H9 (cell line): ENCODE data around the gene DDX24. TPM values are rescaled to one million over a fixed set of nuclear protein-coding genes. Genes with fewer than 3 reads are reported as not detected.

Experiments
- DNase-seq: peaks from one replicate; pipeline ENCODE4 v3.0.0-alpha.2; 2017
- H2AFZ ChIP-seq: one replicate; pipeline ENCODE4 v1.6.1; 2013; ENCODE audit warnings: mild to moderate bottlenecking, low read length, control low read depth, moderate library complexity
- H2AK5ac ChIP-seq: 2 replicates; pipeline ENCODE4 v1.6.1; 2013; ENCODE audit warnings: low read length, control low read depth, mixed read lengths; ENCODE audit not compliant: insufficient read length
- H2BK120ac ChIP-seq: one replicate; pipeline ENCODE4 v1.6.1; 2013; ENCODE audit warnings: low read depth, mild to moderate bottlenecking, low read length, control low read depth, inconsistent platforms; ENCODE audit not compliant: poor library complexity, severe bottlenecking
- H2BK12ac ChIP-seq: 2 replicates; pipeline ENCODE4 v1.6.1; 2013; ENCODE audit warnings: low read length, control low read depth, mixed read lengths, low read depth; ENCODE audit not compliant: insufficient read length
- H2BK15ac ChIP-seq: 2 replicates; pipeline ENCODE4 v1.6.1; 2013; ENCODE audit warnings: low read depth, low read length, control low read depth
- H2BK20ac ChIP-seq: one replicate; pipeline ENCODE4 v1.6.1; 2013; ENCODE audit warnings: low read depth, mild to moderate bottlenecking, low read length, control low read depth, inconsistent platforms; ENCODE audit not compliant: poor library complexity, severe bottlenecking
- H2BK5ac ChIP-seq: 2 replicates; pipeline ENCODE4 v1.6.1; 2013; ENCODE audit warnings: low read length, control low read depth, mixed read lengths; ENCODE audit not compliant: insufficient read length
- H3K14ac ChIP-seq: 2 replicates; pipeline ENCODE4 v1.6.1; 2013; ENCODE audit warnings: low read length, control low read depth; ENCODE audit not compliant: insufficient read depth
- H3K18ac ChIP-seq: 2 replicates; pipeline ENCODE4 v1.6.1; 2013; ENCODE audit warnings: low read depth, mild to moderate bottlenecking, mixed read lengths, low read length, control low read depth; ENCODE audit not compliant: insufficient read length
- H3K23ac ChIP-seq: 2 replicates; pipeline ENCODE4 v1.6.1; 2013; ENCODE audit warnings: low read length, control low read depth, mixed read lengths, low read depth; ENCODE audit not compliant: insufficient read length
- H3K23me2 ChIP-seq: 2 replicates; pipeline ENCODE4 v1.6.1; 2013; ENCODE audit warnings: low read depth, mild to moderate bottlenecking, mixed read lengths, low read length, control low read depth; ENCODE audit not compliant: insufficient read length, poor library complexity, severe bottlenecking
- H3K27ac ChIP-seq: 2 replicates; pipeline ENCODE4 v1.5.1; 2013; ENCODE audit warnings: low read length, control low read depth, mixed read lengths, low read depth; ENCODE audit not compliant: insufficient read length
- H3K27me3 ChIP-seq: 2 replicates; pipeline ENCODE4 v1.6.1; 2013; ENCODE audit warnings: low read length, control low read depth, inconsistent platforms; ENCODE audit not compliant: insufficient read depth
- H3K4ac ChIP-seq: 2 replicates; pipeline ENCODE4 v1.6.1; 2013; ENCODE audit warnings: low read depth, mild to moderate bottlenecking, control low read depth, inconsistent platforms, low read length, moderate library complexity
- H3K4me1 ChIP-seq: 2 replicates; pipeline ENCODE4 v1.6.1; 2013; ENCODE audit warnings: low read length, control low read depth, inconsistent platforms; ENCODE audit not compliant: insufficient read depth
- H3K4me2 ChIP-seq: 2 replicates; pipeline ENCODE4 v1.6.1; 2013; ENCODE audit warnings: low read length, control low read depth, mixed read lengths; ENCODE audit not compliant: insufficient read length, insufficient read depth
- H3K56ac ChIP-seq: 2 replicates; pipeline ENCODE4 v1.6.1; 2013; ENCODE audit warnings: low read depth, mild to moderate bottlenecking, mixed read lengths, low read length, control low read depth; ENCODE audit not compliant: insufficient read length
- H3K79me1 ChIP-seq: 2 replicates; pipeline ENCODE4 v1.6.1; 2013; ENCODE audit warnings: low read depth, mild to moderate bottlenecking, moderate library complexity, low read length, control low read depth, inconsistent platforms; ENCODE audit not compliant: insufficient read depth, poor library complexity, severe bottlenecking
- H3K79me2 ChIP-seq: 2 replicates; pipeline ENCODE4 v1.6.1; 2013; ENCODE audit warnings: low read length, control low read depth, inconsistent platforms; ENCODE audit not compliant: insufficient read depth
- H3K9ac ChIP-seq: 2 replicates; pipeline ENCODE4 v1.6.1; 2013; ENCODE audit warnings: low read length, control low read depth, mixed read lengths; ENCODE audit not compliant: insufficient read length; ENCODE audit errors: extremely low read depth
- H3K9me3 ChIP-seq: one replicate; pipeline ENCODE4 v1.6.1; 2013; ENCODE audit warnings: low read depth, low read length, inconsistent platforms; ENCODE audit not compliant: control insufficient read depth
- H3T11ph ChIP-seq: one replicate; pipeline ENCODE4 v1.6.1; 2013; ENCODE audit warnings: mild to moderate bottlenecking, low read length, control low read depth, inconsistent platforms
- H4K20me1 ChIP-seq: one replicate; pipeline ENCODE4 v1.6.1; 2013; ENCODE audit not compliant: control insufficient read depth, insufficient read length, insufficient read depth
- H4K5ac ChIP-seq: 2 replicates; pipeline ENCODE4 v1.6.1; 2013; ENCODE audit warnings: low read depth, mild to moderate bottlenecking, mixed read lengths, low read length, control low read depth; ENCODE audit not compliant: insufficient read length
- H4K8ac ChIP-seq: replicated peaks from 2 replicates; pipeline ENCODE4 v1.6.1; 2013; ENCODE audit warnings: low read length, control low read depth, mixed read lengths, low read depth; ENCODE audit not compliant: insufficient read length
- H4K91ac ChIP-seq: 2 replicates; pipeline ENCODE4 v1.6.1; 2013; ENCODE audit warnings: low read depth, mild to moderate bottlenecking, moderate library complexity, mixed read lengths, low read length, control low read depth; ENCODE audit not compliant: insufficient read length
- H3K27ac Mint-ChIP-seq, 3 experiments: 2 replicates in 2 of 3; 3 replicates in 1 of 3; pipeline ENCODE4 v1.8.0; 2020 to 2021; ENCODE audit warnings: mixed read lengths in 3 of 3, mild to moderate bottlenecking in 1 of 3, moderate library complexity in 1 of 3
- H3K27me3 Mint-ChIP-seq: 2 replicates; pipeline ENCODE4 v1.8.0; 2021; ENCODE audit warnings: low read depth, mild to moderate bottlenecking, moderate library complexity, mixed read lengths
- H3K36me3 Mint-ChIP-seq, 3 experiments: 2 replicates in 2 of 3; 3 replicates in 1 of 3; pipeline ENCODE4 v1.8.0; 2020 to 2021; ENCODE audit warnings: low read depth in 3 of 3, mixed read lengths in 3 of 3; ENCODE audit not compliant: insufficient read depth in 1 of 3
- H3K4me1 Mint-ChIP-seq, 2 experiments: 2 replicates each; pipeline ENCODE4 v1.8.0; 2020; ENCODE audit warnings: mixed read lengths in 2 of 2
- H3K4me3 Mint-ChIP-seq, 2 experiments: 2 replicates in 1 of 2; 3 replicates in 1 of 2; pipeline ENCODE4 v1.8.0; 2020 to 2021; ENCODE audit warnings: mild to moderate bottlenecking in 2 of 2, mixed read lengths in 2 of 2, moderate library complexity in 1 of 2
- H3K9me3 Mint-ChIP-seq, 2 experiments: 2 replicates in 1 of 2; 3 replicates in 1 of 2; pipeline ENCODE4 v1.8.0; 2020; ENCODE audit warnings: mild to moderate bottlenecking in 2 of 2, mixed read lengths in 2 of 2, moderate library complexity in 1 of 2
- CTCF ChIP-seq: fragments of 200-600 bp; sonication (generic); conservative IDR thresholded peaks from 3 replicates; pipeline ENCODE4 v1.8.0; 2021; ENCODE audit warnings: antibody characterized with exemption, mild to moderate bottlenecking
- WGBS: extraction: QIAGEN DNeasy Blood & Tissue Kit; methylation state at CpG from one replicate; pipeline ENCODE4 v1.1.7; 2013; ENCODE audit warnings: missing lambda C conversion rate, low lambda C conversion rate, mixed read lengths; ENCODE audit not compliant: insufficient read length; ENCODE audit errors: extremely low coverage; 5-methylcytosine and 5-hydroxymethylcytosine counted together
- total RNA-seq: library from RNA; stranded (reverse); gene quantifications from 2 replicates; pipeline ENCODE4 v1.2.1, GENCODE V29; 2021

DDX24 gene
- total RNA-seq, 1 experiment from 2014 or later: 172 TPM

GRCh38 chr14:94097091-94097490 lies 16.1 kb upstream of the DDX24 start:
- Histone ChIP-seq H4K91ac (no peak overlapping the region), H3K23ac (no peak overlapping the region), H3K14ac (no peak overlapping the region), H2BK5ac (no peak overlapping the region), H2BK12ac (no peak overlapping the region), H3K27ac (no peak overlapping the region), H3K79me1 (no peaks in the 10 kb centered on the region), H3K4me1 (no peaks in the 10 kb centered on the region), H3K56ac (no peak overlapping the region), H2BK120ac (no peak overlapping the region), H3K18ac (no peak overlapping the region), H2BK15ac (no peak overlapping the region), H3T11ph (no peak overlapping the region), H2AK5ac (no peak overlapping the region), H3K23me2 (no peaks in the 10 kb centered on the region), H3K9me3 (no peaks in the 10 kb centered on the region), H3K27me3 (no peaks in the 10 kb centered on the region), H3K4me2 (no peak overlapping the region), H3K79me2 (no peaks in the 10 kb centered on the region), H3K9ac (no peak overlapping the region), H4K20me1 (no peaks in the 10 kb centered on the region), H4K5ac (no peak overlapping the region), H4K8ac (no peak overlapping the region), H3K4ac (no peak overlapping the region), H2AFZ (no peak overlapping the region), H2BK20ac (no peak overlapping the region)
- WGBS: no CpG with 5 or more reads among the region's 4 CpGs
- Mint-ChIP-seq H3K9me3 (no peaks in the 10 kb centered on the region; a peak in 1 of 5 replicates), H3K27me3 (no peaks in the 10 kb centered on the region), H3K4me3 (no peak overlapping the region), H3K27ac (no peak overlapping the region), H3K4me1 (peaks cover 0 to 8% of the 10 kb centered on the region in 2 experiments; a peak in 3 of 4 replicates), H3K36me3 (peaks cover 0 to 5% (median 1%) of the 10 kb centered on the region in 3 experiments; a peak in 2 of 7 replicates)
- TF ChIP-seq CTCF: no peak
- DNase-seq: no peak
